ENCODE results near the gene IFITM2.

The IFITM2 gene

GRCh38 chr11:295351-296170 is 12.1 kb upstream of the IFITM2 start:
- H3K4me3 ChIP-seq (ENCODE audit: low read depth, low read length) = no peak overlapping the region
- DNase-seq (ENCODE audit: low read depth) = no peak
- TF ChIP-seq CTCF (IDR thresholded peaks at IDR 0.05; ENCODE audit: control insufficient read depth, extremely low read depth, insufficient read depth) = no peak

GRCh38 chr11:296171-297050 is 11.2 kb upstream of the IFITM2 start:
- no peak overlapping the region for H3K4me3 ChIP-seq (ENCODE audit: low read depth, low read length)
- no peak for DNase-seq (ENCODE audit: low read depth)
- TF ChIP-seq CTCF (IDR thresholded peaks at IDR 0.05; ENCODE audit: control insufficient read depth, extremely low read depth, insufficient read depth) = no peak

- no peak for TF ChIP-seq CTCF (IDR thresholded peaks at IDR 0.05; ENCODE audit: control insufficient read depth, extremely low read depth, insufficient read depth)
- H3K4me3 ChIP-seq (ENCODE audit: low read depth, low read length) = no peak overlapping the region
- DNase-seq (ENCODE audit: low read depth) = no peak
These were observed 10.5 kb upstream of the IFITM2 start for GRCh38 chr11:297051-297585.

- no peak for TF ChIP-seq CTCF (IDR thresholded peaks at IDR 0.05; ENCODE audit: control insufficient read depth, extremely low read depth, insufficient read depth)
- no peak for DNase-seq (ENCODE audit: low read depth)
- H3K4me3 ChIP-seq (ENCODE audit: low read depth, low read length) = no peak overlapping the region
These were observed 9.8 kb upstream of the IFITM2 start for GRCh38 chr11:297586-298405.

- no peak for TF ChIP-seq CTCF (IDR thresholded peaks at IDR 0.05; ENCODE audit: control insufficient read depth, extremely low read depth, insufficient read depth)
- DNase-seq (ENCODE audit: low read depth) = no peak
- H3K4me3 ChIP-seq (ENCODE audit: low read depth, low read length) = no peak overlapping the region
These were observed 9.1 kb upstream of the IFITM2 start for GRCh38 chr11:298406-299065.

All from LNCaP clone FGC (cell line).